Activated naive CD8-positive, alpha-beta T cell treated with anti-CD3 and anti-CD28 coated beads, Interleukin-2, amount 50 U/mL, for 24 hours (primary cell): Measurements from ENCODE around the gene ZNF618.

Experiments used
- ATAC-seq: fragments of 150-1000 bp; cut with Tn5 transposase; one replicate; pipeline ENCODE4 v1.10.0; 2021
- DNase-seq: peaks from one replicate; pipeline ENCODE4 v3.0.0; 2021
- H3K27ac Mint-ChIP-seq: one replicate; pipeline ENCODE4 v1.8.0; 2021; ENCODE audit warnings: mild to moderate bottlenecking, mixed read lengths
- H3K27me3 Mint-ChIP-seq: one replicate; pipeline ENCODE4 v1.8.0; 2021; ENCODE audit warnings: mixed read lengths
- H3K36me3 Mint-ChIP-seq: one replicate; pipeline ENCODE4 v1.8.0; 2021; ENCODE audit warnings: low read depth, mixed read lengths
- H3K4me1 Mint-ChIP-seq: one replicate; pipeline ENCODE4 v1.8.0; 2021; ENCODE audit warnings: mixed read lengths
- H3K4me3 Mint-ChIP-seq: one replicate; pipeline ENCODE4 v1.8.0; 2021; ENCODE audit warnings: mild to moderate bottlenecking, moderate library complexity, mixed read lengths
- H3K9me3 Mint-ChIP-seq: one replicate; pipeline ENCODE4 v1.8.0; 2021; ENCODE audit warnings: mixed read lengths

The ZNF618 gene

GRCh38 chr9:114002986-114003350 is 126.9 kb downstream of the ZNF618 start:
- no peak overlapping the region for H3K27ac Mint-ChIP-seq
- DNase-seq = no peak
- H3K4me1 Mint-ChIP-seq = no peaks in the 10 kb centered on the region
- no peak overlapping the region for H3K4me3 Mint-ChIP-seq
- H3K27me3 Mint-ChIP-seq = no peaks in the 10 kb centered on the region
- no peak for ATAC-seq
- no peaks in the 10 kb centered on the region for H3K9me3 Mint-ChIP-seq
- no peaks in the 10 kb centered on the region for H3K36me3 Mint-ChIP-seq

- ATAC-seq = no peak
- H3K4me3 Mint-ChIP-seq = no peak overlapping the region
- H3K27me3 Mint-ChIP-seq = no peaks in the 10 kb centered on the region
- no peaks in the 10 kb centered on the region for H3K4me1 Mint-ChIP-seq
- no peak overlapping the region for H3K27ac Mint-ChIP-seq
- no peaks in the 10 kb centered on the region for H3K9me3 Mint-ChIP-seq
- DNase-seq = no peak
- no peaks in the 10 kb centered on the region for H3K36me3 Mint-ChIP-seq
Measured at GRCh38 chr9:114003351-114003750, 127.2 kb downstream of the ZNF618 start.

GRCh38 chr9:114003758-114004157 is 127.6 kb downstream of the ZNF618 start:
- no peaks in the 10 kb centered on the region for H3K27me3 Mint-ChIP-seq
- no peak for ATAC-seq
- no peaks in the 10 kb centered on the region for H3K9me3 Mint-ChIP-seq
- no peak overlapping the region for H3K27ac Mint-ChIP-seq
- no peaks in the 10 kb centered on the region for H3K4me1 Mint-ChIP-seq
- no peak for DNase-seq
- H3K36me3 Mint-ChIP-seq = no peaks in the 10 kb centered on the region
- H3K4me3 Mint-ChIP-seq = no peak overlapping the region

GRCh38 chr9:114004221-114004716 is 128.2 kb downstream of the ZNF618 start:
- H3K4me3 Mint-ChIP-seq = no peak overlapping the region
- no peaks in the 10 kb centered on the region for H3K4me1 Mint-ChIP-seq
- no peaks in the 10 kb centered on the region for H3K36me3 Mint-ChIP-seq
- H3K27me3 Mint-ChIP-seq = no peaks in the 10 kb centered on the region
- ATAC-seq = no peak
- DNase-seq = no peak
- H3K27ac Mint-ChIP-seq = no peak overlapping the region
- no peaks in the 10 kb centered on the region for H3K9me3 Mint-ChIP-seq

- ATAC-seq (no peak), DNase-seq (no peak)
- Mint-ChIP-seq H3K27me3 (no peaks in the 10 kb centered on the region), H3K9me3 (no peaks in the 10 kb centered on the region), H3K4me3 (no peak overlapping the region), H3K36me3 (no peaks in the 10 kb centered on the region), H3K27ac (no peak overlapping the region), H3K4me1 (no peaks in the 10 kb centered on the region)
Measured at GRCh38 chr9:114005371-114006154, 129.5 kb downstream of the ZNF618 start.

- DNase-seq = no peak
- no peak overlapping the region for H3K4me3 Mint-ChIP-seq
- H3K27ac Mint-ChIP-seq = no peak overlapping the region
- no peak for ATAC-seq
- no peaks in the 10 kb centered on the region for H3K9me3 Mint-ChIP-seq
- H3K4me1 Mint-ChIP-seq = no peaks in the 10 kb centered on the region
- no peaks in the 10 kb centered on the region for H3K27me3 Mint-ChIP-seq
- no peaks in the 10 kb centered on the region for H3K36me3 Mint-ChIP-seq
Measured at GRCh38 chr9:114006155-114006550, 130.0 kb downstream of the ZNF618 start.

- Mint-ChIP-seq H3K4me3 (no peak overlapping the region), H3K27me3 (no peaks in the 10 kb centered on the region), H3K4me1 (no peaks in the 10 kb centered on the region), H3K36me3 (no peaks in the 10 kb centered on the region), H3K27ac (no peak overlapping the region), H3K9me3 (no peaks in the 10 kb centered on the region)
- no peak for DNase-seq
- no peak for ATAC-seq
Measured at GRCh38 chr9:114006931-114007691, 131.0 kb downstream of the ZNF618 start.

- Mint-ChIP-seq H3K4me3 (no peak overlapping the region), H3K9me3 (peaks cover 4% of the 10 kb centered on the region), H3K27ac (no peak overlapping the region), H3K27me3 (no peaks in the 10 kb centered on the region), H3K36me3 (no peaks in the 10 kb centered on the region), H3K4me1 (no peaks in the 10 kb centered on the region)
- ATAC-seq = no peak
- no peak for DNase-seq
Measured at GRCh38 chr9:114007991-114008666, 132.0 kb downstream of the ZNF618 start.

GRCh38 chr9:114008667-114009410 is 132.7 kb downstream of the ZNF618 start:
- Mint-ChIP-seq H3K27ac (no peak overlapping the region), H3K4me3 (no peak overlapping the region), H3K4me1 (no peaks in the 10 kb centered on the region), H3K9me3 (peaks cover 6% of the 10 kb centered on the region), H3K27me3 (no peaks in the 10 kb centered on the region), H3K36me3 (no peaks in the 10 kb centered on the region)
- ATAC-seq = no peak
- no peak for DNase-seq

- H3K9me3 Mint-ChIP-seq = peaks cover 12% of the 10 kb centered on the region
- ATAC-seq (no peak), DNase-seq (no peak)
- H3K27me3 Mint-ChIP-seq = no peaks in the 10 kb centered on the region
- no peak overlapping the region for H3K27ac Mint-ChIP-seq
- no peak overlapping the region for H3K4me3 Mint-ChIP-seq
- no peaks in the 10 kb centered on the region for H3K4me1 Mint-ChIP-seq
- no peaks in the 10 kb centered on the region for H3K36me3 Mint-ChIP-seq
Measured at GRCh38 chr9:114011313-114011712, 135.2 kb downstream of the ZNF618 start.

- Mint-ChIP-seq H3K36me3 (no peaks in the 10 kb centered on the region), H3K9me3 (peaks cover 12% of the 10 kb centered on the region), H3K4me3 (no peak overlapping the region), H3K27me3 (no peaks in the 10 kb centered on the region), H3K27ac (no peak overlapping the region), H3K4me1 (no peaks in the 10 kb centered on the region)
- DNase-seq (no peak), ATAC-seq (no peak)
Measured at GRCh38 chr9:114012126-114012525, 136.0 kb downstream of the ZNF618 start.

GRCh38 chr9:114014044-114014443 is 137.9 kb downstream of the ZNF618 start:
- Mint-ChIP-seq H3K36me3 (no peaks in the 10 kb centered on the region), H3K9me3 (peaks cover 12% of the 10 kb centered on the region), H3K27me3 (no peaks in the 10 kb centered on the region), H3K27ac (no peak overlapping the region), H3K4me3 (no peak overlapping the region), H3K4me1 (no peaks in the 10 kb centered on the region)
- ATAC-seq (no peak), DNase-seq (no peak)

GRCh38 chr9:114015607-114016006 is 139.5 kb downstream of the ZNF618 start:
- Mint-ChIP-seq H3K4me3 (no peak overlapping the region), H3K27me3 (no peaks in the 10 kb centered on the region), H3K4me1 (no peaks in the 10 kb centered on the region), H3K27ac (no peak overlapping the region), H3K9me3 (peaks cover 12% of the 10 kb centered on the region), H3K36me3 (no peaks in the 10 kb centered on the region)
- DNase-seq = no peak
- ATAC-seq = no peak

GRCh38 chr9:114016101-114016500 is 140.0 kb downstream of the ZNF618 start:
- Mint-ChIP-seq H3K36me3 (no peaks in the 10 kb centered on the region), H3K4me1 (no peaks in the 10 kb centered on the region), H3K27ac (no peak overlapping the region), H3K27me3 (no peaks in the 10 kb centered on the region), H3K9me3 (peaks cover 12% of the 10 kb centered on the region), H3K4me3 (no peak overlapping the region)
- ATAC-seq (no peak), DNase-seq (no peak)
